DND-41 (cell line): Measurements from ENCODE around the gene IRX5.

Experiments used
- ATAC-seq: fragments of 200-7000 bp; cut with Tn5 transposase; 3 replicates; pipeline ENCODE4 v1.9.1; 2021; ENCODE audit warnings: low read depth; ENCODE audit not compliant: insufficient read depth
- DNase-seq: peaks from one replicate; pipeline ENCODE4 v3.0.0-alpha.2; 2020
- H2AFZ ChIP-seq: 2 replicates; pipeline ENCODE4 v1.6.0; 2012; ENCODE audit warnings: low read depth, low read length
- H3K27ac ChIP-seq: 2 replicates; pipeline ENCODE4 v1.5.1; 2012; ENCODE audit warnings: low read length, inconsistent platforms
- H3K27me3 ChIP-seq: fragments of 200-600 bp; sonication (generic); 2 replicates; pipeline ENCODE4 v1.6.0; 2012; ENCODE audit warnings: low read length, mild to moderate bottlenecking, inconsistent platforms; ENCODE audit not compliant: insufficient read depth, poor library complexity
- H3K36me3 ChIP-seq: 2 replicates; pipeline ENCODE4 v1.5.1; 2012; ENCODE audit warnings: low read length, inconsistent platforms; ENCODE audit not compliant: insufficient read depth
- H3K4me1 ChIP-seq: 2 replicates; pipeline ENCODE4 v1.5.1; 2012; ENCODE audit warnings: mild to moderate bottlenecking, low read length; ENCODE audit not compliant: insufficient read depth
- H3K4me2 ChIP-seq: 2 replicates; pipeline ENCODE4 v1.6.0; 2012; ENCODE audit warnings: mild to moderate bottlenecking, moderate library complexity, low read length, inconsistent platforms; ENCODE audit not compliant: insufficient read depth
- H3K4me3 ChIP-seq, 2 experiments: fragments of 200-600 bp in 1 of 2; shearing (Covaris generic) in 1 of 2; 2 replicates each; pipeline ENCODE4 v1.5.1; 2012 to 2016; ENCODE audit warnings: inconsistent platforms in 2 of 2, low read length in 2 of 2, mild to moderate bottlenecking in 2 of 2, low read depth in 1 of 2, moderate library complexity in 1 of 2
- H3K79me2 ChIP-seq: 2 replicates; pipeline ENCODE4 v1.6.0; 2012; ENCODE audit warnings: low read length, inconsistent platforms; ENCODE audit not compliant: insufficient read depth
- H3K9ac ChIP-seq: 2 replicates; pipeline ENCODE4 v1.6.0; 2012; ENCODE audit warnings: low read depth, mild to moderate bottlenecking, inconsistent platforms, low read length, moderate library complexity
- H3K9me3 ChIP-seq: 2 replicates; pipeline ENCODE4 v1.5.1; 2012; ENCODE audit warnings: low read length, moderate library complexity, mild to moderate bottlenecking, inconsistent platforms; ENCODE audit not compliant: insufficient read depth, severe bottlenecking
- H4K20me1 ChIP-seq: 2 replicates; pipeline ENCODE4 v1.6.0; 2012; ENCODE audit warnings: low read length; ENCODE audit not compliant: insufficient read depth
- EZH2 ChIP-seq: IDR thresholded peaks from 3 replicates; pipeline ENCODE4 v1.6.1; 2012; ENCODE audit warnings: borderline replicate concordance, low read depth, mild to moderate bottlenecking, moderate library complexity, low read length, inconsistent platforms; ENCODE audit not compliant: severe bottlenecking
- TF ChIP-seq, protein P1 (sequence below): IDR thresholded peaks from 2 replicates; pipeline ENCODE4 v1.5.1; 2012; ENCODE audit warnings: borderline replicate concordance, low read length, moderate library complexity, mild to moderate bottlenecking; ENCODE audit not compliant: poor library complexity, severe bottlenecking; ENCODE audit errors: extremely low read depth

Gene IRX5

DNA sequence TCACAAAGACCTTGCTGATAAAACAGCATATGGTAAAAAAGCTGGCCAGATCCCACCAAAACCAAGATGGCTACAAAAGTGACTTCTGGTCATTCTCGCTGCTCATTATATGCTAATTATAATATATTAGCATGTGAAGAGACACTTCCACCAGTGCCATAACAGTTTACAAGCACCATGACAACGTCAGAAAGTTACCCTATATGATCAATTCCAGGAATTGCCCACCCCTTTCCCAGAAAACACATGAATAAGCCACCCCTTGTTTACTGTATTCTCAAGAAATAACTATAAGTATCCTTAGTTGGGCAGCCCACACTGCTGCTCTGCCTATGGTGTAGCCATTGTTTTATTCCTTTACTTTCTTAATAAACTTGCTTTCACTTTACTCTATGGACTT is 44.6 kb upstream of the IRX5 start:
- no peak for TF ChIP-seq EZH2
- TF ChIP-seq, protein P1, sequence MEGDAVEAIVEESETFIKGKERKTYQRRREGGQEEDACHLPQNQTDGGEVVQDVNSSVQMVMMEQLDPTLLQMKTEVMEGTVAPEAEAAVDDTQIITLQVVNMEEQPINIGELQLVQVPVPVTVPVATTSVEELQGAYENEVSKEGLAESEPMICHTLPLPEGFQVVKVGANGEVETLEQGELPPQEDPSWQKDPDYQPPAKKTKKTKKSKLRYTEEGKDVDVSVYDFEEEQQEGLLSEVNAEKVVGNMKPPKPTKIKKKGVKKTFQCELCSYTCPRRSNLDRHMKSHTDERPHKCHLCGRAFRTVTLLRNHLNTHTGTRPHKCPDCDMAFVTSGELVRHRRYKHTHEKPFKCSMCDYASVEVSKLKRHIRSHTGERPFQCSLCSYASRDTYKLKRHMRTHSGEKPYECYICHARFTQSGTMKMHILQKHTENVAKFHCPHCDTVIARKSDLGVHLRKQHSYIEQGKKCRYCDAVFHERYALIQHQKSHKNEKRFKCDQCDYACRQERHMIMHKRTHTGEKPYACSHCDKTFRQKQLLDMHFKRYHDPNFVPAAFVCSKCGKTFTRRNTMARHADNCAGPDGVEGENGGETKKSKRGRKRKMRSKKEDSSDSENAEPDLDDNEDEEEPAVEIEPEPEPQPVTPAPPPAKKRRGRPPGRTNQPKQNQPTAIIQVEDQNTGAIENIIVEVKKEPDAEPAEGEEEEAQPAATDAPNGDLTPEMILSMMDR = no peak
- Histone ChIP-seq H3K27ac (no peak overlapping the region), H3K4me1 (no peaks in the 10 kb centered on the region), H3K27me3 (no peaks in the 10 kb centered on the region), H4K20me1 (no peaks in the 10 kb centered on the region), H3K9ac (no peak overlapping the region), H2AFZ (no peak overlapping the region), H3K4me2 (no peak overlapping the region), H3K4me3 (no peak overlapping the region), H3K79me2 (no peaks in the 10 kb centered on the region), H3K9me3 (no peaks in the 10 kb centered on the region), H3K36me3 (no peaks in the 10 kb centered on the region)
- ATAC-seq (no peak), DNase-seq (no peak)

DNA sequence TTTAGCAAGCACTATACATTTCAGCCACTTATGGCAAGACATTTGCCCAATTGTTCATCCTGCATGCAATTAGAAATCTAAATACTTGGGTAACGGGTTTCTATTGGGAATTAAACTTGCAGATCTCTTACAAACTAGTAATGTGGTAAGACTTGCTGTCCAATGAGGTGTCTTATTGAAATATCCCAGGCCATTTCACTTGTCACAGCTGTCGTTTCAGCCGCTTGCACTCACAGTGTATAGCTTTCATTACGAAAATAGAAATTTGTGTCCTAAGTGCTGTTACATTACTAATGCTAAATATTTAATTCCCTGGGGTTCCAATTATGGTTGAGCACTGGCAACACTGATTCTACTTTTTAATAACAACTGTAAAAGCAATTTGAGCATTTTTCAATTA is 40.3 kb upstream of the IRX5 start:
- no peaks in the 10 kb centered on the region for H4K20me1 ChIP-seq
- no peaks in the 10 kb centered on the region for H3K4me1 ChIP-seq
- no peak overlapping the region for H2AFZ ChIP-seq
- TF ChIP-seq, protein P1 = no peak
- no peak for TF ChIP-seq EZH2
- no peak overlapping the region for H3K4me2 ChIP-seq
- H3K9me3 ChIP-seq = no peaks in the 10 kb centered on the region
- no peak for DNase-seq
- no peak overlapping the region for H3K9ac ChIP-seq
- ATAC-seq = no peak
- H3K4me3 ChIP-seq = no peak overlapping the region
- H3K36me3 ChIP-seq = no peaks in the 10 kb centered on the region
- H3K27me3 ChIP-seq = no peaks in the 10 kb centered on the region
- H3K79me2 ChIP-seq = no peaks in the 10 kb centered on the region
- H3K27ac ChIP-seq = no peak overlapping the region

DNA sequence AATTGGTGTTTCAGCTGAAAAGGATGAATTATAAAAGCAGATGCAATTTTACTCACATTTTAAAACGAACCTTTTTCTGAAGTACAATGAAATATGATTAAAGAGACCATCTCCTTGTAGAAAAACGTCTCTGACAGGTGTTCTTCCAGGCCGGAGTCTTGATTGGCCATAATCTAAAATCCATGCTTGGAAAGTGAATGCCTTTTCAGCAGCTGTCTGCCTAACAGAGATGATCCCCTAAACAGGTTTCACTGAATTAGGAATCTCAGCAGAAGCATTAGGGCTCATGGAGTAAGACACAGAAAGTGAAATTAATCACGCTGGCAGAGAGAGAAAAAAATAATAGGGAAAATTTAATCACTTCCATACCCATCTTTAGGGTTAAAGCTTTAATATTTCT is 39.3 kb upstream of the IRX5 start:
- no peak overlapping the region for H2AFZ ChIP-seq
- no peaks in the 10 kb centered on the region for H3K79me2 ChIP-seq
- no peak overlapping the region for H3K9ac ChIP-seq
- H3K4me2 ChIP-seq = no peak overlapping the region
- H3K27ac ChIP-seq = no peak overlapping the region
- TF ChIP-seq EZH2 = no peak
- TF ChIP-seq, protein P1 = no peak
- no peaks in the 10 kb centered on the region for H3K9me3 ChIP-seq
- no peak overlapping the region for H3K4me3 ChIP-seq
- H3K27me3 ChIP-seq = no peaks in the 10 kb centered on the region
- no peaks in the 10 kb centered on the region for H3K4me1 ChIP-seq
- ATAC-seq (no peak), DNase-seq (no peak)
- no peaks in the 10 kb centered on the region for H4K20me1 ChIP-seq
- H3K36me3 ChIP-seq = no peaks in the 10 kb centered on the region

DNA sequence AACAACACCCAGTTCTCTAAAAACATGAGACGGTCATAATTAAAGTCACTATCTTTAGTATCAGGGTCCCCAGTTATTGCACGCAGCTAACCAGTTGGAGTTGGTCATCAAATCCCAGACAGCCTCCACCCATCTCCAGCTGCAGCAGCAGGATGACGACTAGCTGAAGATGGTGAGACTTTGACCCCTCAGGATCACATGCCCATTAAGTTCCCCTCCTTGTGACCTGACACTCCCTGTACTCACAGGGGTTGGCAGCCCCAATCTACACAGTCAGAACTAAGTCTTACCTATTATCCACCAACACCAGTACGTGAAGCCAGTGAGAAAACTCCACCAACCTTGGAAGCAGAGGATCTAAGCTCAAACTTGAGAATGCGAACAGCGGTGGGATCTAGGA is 37.7 kb upstream of the IRX5 start:
- H3K4me2 ChIP-seq = no peak overlapping the region
- no peak overlapping the region for H3K27ac ChIP-seq
- ATAC-seq (no peak), DNase-seq (no peak)
- no peaks in the 10 kb centered on the region for H4K20me1 ChIP-seq
- H3K9ac ChIP-seq = no peak overlapping the region
- no peaks in the 10 kb centered on the region for H3K4me1 ChIP-seq
- H3K36me3 ChIP-seq = no peaks in the 10 kb centered on the region
- H2AFZ ChIP-seq = no peak overlapping the region
- H3K4me3 ChIP-seq = no peak overlapping the region
- TF ChIP-seq EZH2 = no peak
- TF ChIP-seq, protein P1 = no peak
- H3K79me2 ChIP-seq = no peaks in the 10 kb centered on the region
- no peaks in the 10 kb centered on the region for H3K27me3 ChIP-seq
- no peaks in the 10 kb centered on the region for H3K9me3 ChIP-seq
